DMS 273 (cell line): ENCODE data around the gene UQCC2.
A peak's percentile ranks its signal among the peaks of the same experiment; 100 is the strongest.

Experiments
- DNase-seq: peaks from one replicate; lab custom pipeline; 2025; ENCODE audit not compliant: unreplicated experiment; lab: John Stamatoyannopoulos, UW

The UQCC2 gene

DNA sequence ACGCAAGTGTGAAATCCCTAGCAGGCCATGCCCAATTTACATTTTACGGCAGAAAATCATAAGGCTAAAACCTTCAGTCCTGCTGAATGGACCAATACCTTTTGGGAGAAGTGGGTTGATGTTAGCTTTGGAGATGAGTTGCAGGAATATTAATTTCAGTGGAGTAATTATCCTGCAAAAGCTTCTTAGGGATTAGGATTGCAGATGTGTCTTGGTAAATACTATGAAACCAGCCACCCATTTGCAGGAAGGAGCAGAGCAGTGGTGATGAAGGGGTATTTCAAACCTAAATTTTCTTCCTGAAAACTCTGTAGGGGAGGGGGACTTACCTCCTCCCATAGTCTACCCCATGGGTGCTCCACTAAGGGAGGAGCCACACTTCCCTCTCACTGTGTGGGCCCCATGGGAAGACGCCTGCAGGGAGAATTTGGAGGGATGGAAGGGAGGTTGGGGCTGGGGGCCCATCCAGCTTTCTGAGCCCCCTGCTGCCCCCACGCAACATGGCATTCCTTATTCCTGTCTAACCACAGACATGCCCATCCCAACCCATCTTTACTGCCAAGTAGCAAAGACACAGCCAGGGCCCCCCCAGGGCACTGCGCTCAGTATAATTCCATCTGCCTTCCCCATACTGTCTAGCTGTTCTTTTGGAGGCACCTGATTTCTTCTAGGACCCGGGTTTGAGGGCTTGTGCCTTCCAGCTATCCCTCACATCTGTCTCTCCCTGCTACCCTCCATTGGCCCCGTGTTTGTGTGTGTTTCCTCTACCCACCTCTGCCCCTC lies 14.6 kb upstream of the UQCC2 start:
- no peak for DNase-seq

DNA sequence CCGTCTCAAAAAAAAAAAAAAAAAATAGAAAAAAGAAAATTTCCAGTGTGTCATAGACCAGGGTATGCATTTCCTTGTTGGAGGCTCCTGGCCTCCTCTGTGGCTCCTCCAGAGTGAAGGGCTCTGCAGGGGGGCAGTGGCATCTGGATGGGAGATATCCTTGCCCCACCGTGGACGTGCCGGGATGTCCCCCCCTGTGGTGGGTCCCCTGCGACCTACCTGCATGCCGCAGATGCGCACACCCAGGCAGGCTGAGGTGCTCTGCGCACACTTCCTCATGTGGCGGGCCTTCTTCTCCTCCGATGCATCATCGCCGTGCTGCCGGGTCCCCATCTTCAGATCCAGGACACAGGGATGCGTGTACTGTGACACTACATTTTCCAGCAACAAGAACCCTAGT lies 13.7 kb upstream of the UQCC2 start:
- DNase-seq = no peak

DNA sequence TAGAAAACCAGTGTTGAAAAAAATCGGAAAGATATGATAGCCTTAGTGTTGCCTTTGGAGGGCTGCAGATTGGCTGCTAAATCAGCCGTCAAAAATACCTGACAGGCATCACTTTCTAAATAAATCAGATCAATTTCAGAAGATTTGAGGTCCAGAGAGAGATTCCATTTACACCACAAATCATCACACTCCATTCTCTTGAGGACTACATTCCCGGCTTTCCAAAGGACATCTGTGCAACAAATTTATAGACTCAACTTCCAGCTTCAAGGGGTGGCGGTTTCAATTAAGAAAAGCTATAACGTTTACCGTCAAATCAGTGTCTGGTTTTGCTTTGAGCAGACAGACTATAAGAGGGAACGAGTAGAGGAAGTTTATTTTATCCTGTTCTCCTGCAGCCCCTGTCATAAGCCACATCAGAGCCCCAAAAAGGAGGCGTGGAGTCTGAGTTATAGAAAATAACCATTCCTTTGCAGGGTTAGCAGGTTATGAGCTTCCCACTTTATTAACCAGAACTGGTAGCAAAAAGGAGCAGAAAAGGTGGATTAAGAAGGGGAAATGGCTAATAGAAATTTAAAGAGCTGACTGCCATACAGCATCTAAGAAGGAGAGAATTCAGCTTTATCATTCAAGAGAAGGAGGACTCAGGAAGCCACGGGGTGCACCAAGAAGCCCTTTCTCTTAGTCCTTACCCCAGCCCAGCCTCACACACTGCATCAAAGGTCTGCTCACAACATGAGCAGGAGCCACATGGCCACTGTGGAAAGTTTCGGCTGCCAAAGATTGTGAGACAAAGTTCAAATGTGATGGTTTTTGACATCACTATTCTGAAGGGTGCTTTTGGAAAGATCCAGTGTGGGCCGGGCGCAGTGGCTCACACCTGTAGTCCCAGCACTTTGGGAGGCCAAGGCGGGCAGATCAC lies 12.9 kb upstream of the UQCC2 start:
- DNase-seq = no peak

- DNase-seq = no peak
Measured at GRCh38 chr6:33723371-33724085, 12.0 kb upstream of the UQCC2 start.

DNA sequence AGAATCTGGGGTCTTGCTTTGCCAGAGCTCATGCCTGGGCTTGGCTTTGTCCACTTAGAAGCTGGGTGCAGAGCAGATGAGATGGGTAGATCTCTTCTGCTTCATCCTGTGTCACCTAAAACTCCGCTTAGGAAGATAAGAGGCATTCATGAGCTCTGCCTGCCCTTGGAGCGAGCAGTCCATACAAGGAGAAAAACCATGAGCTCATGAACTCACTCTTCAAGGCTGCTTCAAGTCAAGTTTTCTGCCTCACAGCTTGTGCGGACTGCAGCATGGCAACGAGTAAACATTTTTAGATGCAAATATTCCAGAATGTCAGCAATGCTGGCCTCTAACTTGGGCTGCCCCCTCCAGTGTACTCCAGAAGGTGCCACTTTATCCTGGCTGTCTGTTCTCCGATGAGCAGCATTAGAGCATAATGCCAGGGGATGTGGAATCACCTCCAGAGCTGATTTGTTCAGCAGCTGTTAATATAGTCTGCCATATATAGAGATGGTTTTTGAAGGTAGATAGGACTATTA lies 10.7 kb upstream of the UQCC2 start:
- no peak for DNase-seq

DNA sequence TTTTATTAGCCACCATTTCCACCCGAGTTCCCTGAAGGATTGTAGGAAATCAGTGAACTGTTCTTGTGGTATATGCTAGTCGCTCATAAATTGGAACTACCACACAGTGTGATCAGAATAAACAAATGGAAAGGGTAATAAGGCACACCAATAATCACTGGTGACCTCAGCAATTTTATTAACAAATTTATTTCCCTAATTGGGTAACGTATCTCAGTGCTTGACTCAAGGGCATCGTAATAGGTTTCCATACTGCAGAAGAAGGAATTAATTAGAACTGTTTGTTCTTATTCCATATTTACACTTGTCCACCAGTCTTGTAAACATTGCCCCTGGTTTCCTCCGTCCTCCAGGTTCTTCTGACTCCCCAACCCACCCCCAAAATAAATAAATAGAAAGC lies 10.0 kb upstream of the UQCC2 start:
- no peak for DNase-seq

GRCh38 chr6:33720998-33721397 lies 9.5 kb upstream of the UQCC2 start:
- DNase-seq = no peak

DNA sequence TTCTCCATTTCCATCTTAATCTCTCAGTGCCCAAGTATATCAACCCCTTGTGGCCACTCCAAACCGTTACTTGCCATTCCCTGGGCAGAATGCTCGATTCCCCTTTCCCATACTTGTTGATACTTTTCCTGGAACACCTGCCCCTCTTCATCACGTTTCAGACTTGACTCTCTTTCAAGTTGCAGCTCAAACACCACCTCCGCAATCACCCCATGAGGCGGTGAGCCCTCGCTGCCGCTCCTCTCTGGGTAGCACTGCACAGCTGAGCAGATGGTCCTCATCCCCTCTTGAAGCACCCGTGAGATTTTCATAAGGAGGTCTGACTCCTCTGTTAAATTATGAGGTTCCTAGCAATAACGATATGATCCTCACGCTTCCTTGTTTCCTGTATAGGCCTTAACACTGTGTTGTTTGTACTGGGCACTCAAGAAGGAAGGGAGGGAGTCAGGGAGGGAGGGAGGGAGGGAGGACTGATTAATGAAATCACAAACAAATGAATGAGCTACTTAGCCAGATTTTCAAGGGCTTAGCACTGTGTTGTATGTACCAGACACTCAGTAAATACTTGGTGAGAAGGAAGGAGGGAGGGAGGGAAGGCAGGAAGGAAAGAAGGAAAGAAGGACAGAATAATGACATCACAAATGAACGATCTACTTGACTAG lies 8.0 kb upstream of the UQCC2 start:
- DNase-seq = peak; percentile 28

GRCh38 chr6:33718713-33719112 lies 7.2 kb upstream of the UQCC2 start:
- no peak for DNase-seq

DNA sequence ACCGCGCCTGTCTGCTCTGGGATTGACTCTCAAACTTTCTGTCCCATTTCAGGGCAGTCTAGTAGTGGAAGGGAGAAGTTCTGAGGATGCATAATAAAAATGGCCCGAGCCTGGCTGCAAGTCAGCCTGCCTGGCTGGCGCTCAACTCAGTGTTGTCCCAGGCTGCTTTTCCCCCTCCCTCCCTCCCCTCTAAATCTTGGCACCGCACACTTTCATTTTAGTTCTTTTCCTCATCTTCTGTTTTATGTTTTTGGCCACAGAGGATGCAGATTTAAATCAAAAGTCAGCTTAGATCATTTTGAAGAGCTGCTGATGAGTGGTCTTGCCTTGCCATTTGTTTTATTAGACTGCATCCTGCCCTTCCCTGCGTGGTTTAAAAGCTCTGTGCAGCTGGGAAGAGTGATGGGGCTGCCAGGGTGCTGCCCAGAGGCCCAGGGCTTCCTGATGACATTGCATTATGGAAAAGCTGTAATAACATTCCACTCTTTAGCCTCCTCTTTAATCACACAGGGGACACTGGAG lies 6.5 kb upstream of the UQCC2 start:
- no peak for DNase-seq

DNA sequence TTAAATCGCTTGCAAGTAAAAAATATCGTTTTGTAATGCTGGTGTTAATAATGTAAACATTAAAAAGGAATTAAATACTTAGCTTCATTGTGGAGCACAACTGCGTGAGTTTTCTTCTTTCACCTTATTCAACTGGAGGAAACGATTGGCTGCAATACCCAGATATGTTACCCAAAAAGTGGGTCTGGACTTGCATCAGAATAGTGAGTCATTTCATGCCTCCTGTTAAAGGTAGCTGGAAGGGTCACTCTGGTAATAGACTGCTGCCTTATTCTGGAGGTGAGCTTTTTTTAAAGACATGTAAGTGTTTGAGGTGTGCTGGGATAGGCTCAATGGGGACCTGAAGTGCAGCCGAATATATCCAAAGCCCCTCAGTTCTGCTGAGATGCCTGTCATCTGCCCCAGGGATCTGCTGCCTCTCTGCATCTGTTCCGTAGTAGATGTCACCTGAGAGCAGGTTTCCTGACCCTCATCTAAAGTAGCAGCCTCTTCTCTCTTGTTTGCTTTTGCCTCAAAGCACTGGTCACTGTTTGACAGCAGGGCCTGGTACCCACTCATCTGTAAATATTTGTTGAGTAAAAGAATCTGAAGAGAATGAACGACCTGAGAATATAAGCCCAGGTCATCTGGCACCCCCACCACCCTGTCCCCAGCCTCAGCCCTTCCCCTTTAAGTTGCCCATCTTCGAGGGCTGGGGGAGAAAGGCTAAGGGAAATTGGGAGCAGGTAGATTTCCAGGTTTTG lies 5.6 kb upstream of the UQCC2 start:
- no peak for DNase-seq

DNA sequence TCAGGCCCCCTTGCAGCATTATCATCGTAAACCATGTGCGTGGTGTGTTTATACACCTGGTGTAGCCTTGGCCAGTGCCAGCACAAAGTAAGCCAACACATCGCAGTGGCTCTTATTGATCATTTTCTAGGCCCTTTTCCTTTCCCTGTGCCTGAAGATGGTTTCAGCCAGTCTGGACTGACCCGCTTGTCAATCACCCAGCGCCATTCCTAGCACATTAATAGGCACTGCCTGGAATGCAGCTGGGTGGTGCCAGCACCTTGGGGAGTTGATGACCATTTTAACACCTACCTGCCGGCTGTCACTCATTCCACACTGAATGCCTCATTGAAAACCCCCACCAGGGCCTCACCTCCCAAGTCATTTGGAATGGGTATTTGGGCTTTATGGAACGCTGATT lies 4.9 kb upstream of the UQCC2 start:
- DNase-seq = no peak

DNA sequence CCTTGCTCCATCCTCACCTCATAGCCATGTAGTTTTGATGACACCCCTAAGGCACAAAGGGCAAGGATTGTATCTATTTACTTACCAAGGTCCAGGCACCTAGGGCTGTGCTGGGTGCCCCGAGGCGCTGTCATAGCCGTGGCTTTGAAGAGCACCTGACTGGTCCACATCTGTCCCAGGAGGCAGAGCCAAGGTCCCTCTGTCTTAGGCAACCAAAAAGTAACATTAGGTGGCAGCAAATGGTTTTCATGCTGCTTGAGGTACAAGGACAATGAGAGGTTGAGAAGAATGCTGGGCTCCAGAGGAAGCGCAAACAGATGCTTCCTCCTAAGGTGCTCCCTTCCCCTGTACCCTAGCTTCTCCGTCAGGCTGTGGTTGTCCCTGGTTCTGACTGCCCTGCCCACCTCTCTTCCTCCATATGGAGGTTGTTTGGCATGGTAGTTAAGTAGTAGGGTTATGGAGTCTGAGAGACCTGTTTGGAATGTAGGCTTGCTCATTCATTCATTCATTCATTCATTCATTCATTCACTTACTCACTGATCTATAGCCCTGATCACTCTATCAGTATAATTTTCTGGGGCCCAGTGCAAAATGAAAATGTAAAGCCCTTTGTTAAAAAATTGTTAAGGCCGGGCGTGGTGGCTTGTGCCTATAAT lies 3.0 kb upstream of the UQCC2 start:
- DNase-seq = no peak

DNA sequence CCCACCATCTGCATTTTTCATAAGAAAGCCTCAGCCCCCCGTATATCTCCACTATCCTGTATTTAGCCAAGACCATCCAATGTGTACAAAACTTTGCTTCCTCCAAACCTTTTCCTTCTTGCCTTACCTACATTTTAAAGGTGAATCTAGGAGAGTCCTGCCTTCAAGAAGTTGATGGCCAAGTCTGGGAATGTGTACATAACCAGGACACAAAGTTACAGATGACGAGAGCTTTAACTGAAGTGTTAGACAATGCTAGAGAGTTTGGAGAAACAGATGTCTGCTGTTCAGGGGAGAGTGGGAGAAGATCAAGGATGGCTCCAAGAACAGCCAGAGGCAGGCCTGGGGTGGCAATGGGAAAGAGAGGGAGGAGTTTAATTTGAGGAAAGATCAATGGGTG lies 2.3 kb upstream of the UQCC2 start:
- DNase-seq = no peak

GRCh38 chr6:33712914-33713313 lies 1.4 kb upstream of the UQCC2 start:
- no peak for DNase-seq

GRCh38 chr6:33710296-33711121 lies 991 bp downstream of the UQCC2 start:
- peak; percentile 58 for DNase-seq

GRCh38 chr6:33709605-33710295 lies 1.8 kb downstream of the UQCC2 start:
- DNase-seq = no peak
